ENCODE data around the gene HMGN3. TPM values are rescaled to one million over a fixed set of nuclear protein-coding genes. Genes with fewer than 3 reads are reported as not detected.

The HMGN3 gene
- total RNA-seq, 1 donor = 13.4 TPM

- Histone ChIP-seq H3K36me3 (ENCODE audit: insufficient read depth, low read length) (no peaks in the 10 kb centered on the region), H3K79me2 (ENCODE audit: insufficient read depth, low read length) (no peaks in the 10 kb centered on the region), H3K27ac (ENCODE audit: low read depth, low read length) (no peak overlapping the region), H3K9me3 (ENCODE audit: low read depth, low read length) (no peaks in the 10 kb centered on the region), H3K4me2 (ENCODE audit: insufficient read depth, low read length) (no peak overlapping the region), H4K20me1 (ENCODE audit: insufficient read depth, low read length) (no peaks in the 10 kb centered on the region), H2AFZ (ENCODE audit: low read length) (no peak overlapping the region), H3K4me1 (ENCODE audit: insufficient read depth, low read length) (no peaks in the 10 kb centered on the region), H3K4me3 (ENCODE audit: insufficient read depth, low read length) (no peak overlapping the region), H3K27me3 (ENCODE audit: insufficient read depth, low read length) (no peaks in the 10 kb centered on the region)
- no peak for DNase-seq (ENCODE audit: insufficient read length, low spot score, missing footprints)
- TF ChIP-seq, protein P1, sequence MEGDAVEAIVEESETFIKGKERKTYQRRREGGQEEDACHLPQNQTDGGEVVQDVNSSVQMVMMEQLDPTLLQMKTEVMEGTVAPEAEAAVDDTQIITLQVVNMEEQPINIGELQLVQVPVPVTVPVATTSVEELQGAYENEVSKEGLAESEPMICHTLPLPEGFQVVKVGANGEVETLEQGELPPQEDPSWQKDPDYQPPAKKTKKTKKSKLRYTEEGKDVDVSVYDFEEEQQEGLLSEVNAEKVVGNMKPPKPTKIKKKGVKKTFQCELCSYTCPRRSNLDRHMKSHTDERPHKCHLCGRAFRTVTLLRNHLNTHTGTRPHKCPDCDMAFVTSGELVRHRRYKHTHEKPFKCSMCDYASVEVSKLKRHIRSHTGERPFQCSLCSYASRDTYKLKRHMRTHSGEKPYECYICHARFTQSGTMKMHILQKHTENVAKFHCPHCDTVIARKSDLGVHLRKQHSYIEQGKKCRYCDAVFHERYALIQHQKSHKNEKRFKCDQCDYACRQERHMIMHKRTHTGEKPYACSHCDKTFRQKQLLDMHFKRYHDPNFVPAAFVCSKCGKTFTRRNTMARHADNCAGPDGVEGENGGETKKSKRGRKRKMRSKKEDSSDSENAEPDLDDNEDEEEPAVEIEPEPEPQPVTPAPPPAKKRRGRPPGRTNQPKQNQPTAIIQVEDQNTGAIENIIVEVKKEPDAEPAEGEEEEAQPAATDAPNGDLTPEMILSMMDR (IDR thresholded peaks at IDR 0.05; ENCODE audit: extremely low read depth, low read depth, low read length) = no peak
Observed at GRCh38 chr6:79203753-79204253, 30.7 kb downstream of the HMGN3 start.

DNA sequence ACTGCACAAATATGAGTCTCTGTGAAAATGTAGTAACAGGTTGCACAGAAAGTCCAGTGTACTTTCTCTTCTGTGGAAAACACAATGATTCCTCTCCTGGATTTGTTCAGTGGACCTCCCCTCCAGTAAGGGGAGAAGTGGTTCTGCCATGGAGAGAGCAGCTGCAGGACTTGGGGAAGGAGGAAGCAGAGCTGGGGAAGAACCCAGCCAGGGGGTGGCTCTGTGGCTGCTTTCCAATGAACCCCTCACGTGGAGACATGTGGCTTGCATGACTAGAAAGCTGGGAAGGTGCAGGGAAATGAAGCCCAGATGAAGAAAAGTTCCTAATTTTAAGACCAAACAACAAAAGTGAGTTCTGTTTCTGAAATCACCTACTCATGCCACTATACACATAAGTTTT lies 31.9 kb downstream of the HMGN3 start:
- H4K20me1 ChIP-seq (ENCODE audit: insufficient read depth, low read length) = no peaks in the 10 kb centered on the region
- no peak overlapping the region for H2AFZ ChIP-seq (ENCODE audit: low read length)
- H3K36me3 ChIP-seq (ENCODE audit: insufficient read depth, low read length) = no peaks in the 10 kb centered on the region
- no peak overlapping the region for H3K27ac ChIP-seq (ENCODE audit: low read depth, low read length)
- H3K4me1 ChIP-seq (ENCODE audit: insufficient read depth, low read length) = no peaks in the 10 kb centered on the region
- TF ChIP-seq, protein P1 (IDR thresholded peaks at IDR 0.05; ENCODE audit: extremely low read depth, low read depth, low read length) = no peak
- H3K27me3 ChIP-seq (ENCODE audit: insufficient read depth, low read length) = no peaks in the 10 kb centered on the region
- no peaks in the 10 kb centered on the region for H3K79me2 ChIP-seq (ENCODE audit: insufficient read depth, low read length)
- no peak overlapping the region for H3K4me2 ChIP-seq (ENCODE audit: insufficient read depth, low read length)
- no peaks in the 10 kb centered on the region for H3K9me3 ChIP-seq (ENCODE audit: low read depth, low read length)
- no peak for DNase-seq (ENCODE audit: insufficient read length, low spot score, missing footprints)
- no peak overlapping the region for H3K4me3 ChIP-seq (ENCODE audit: insufficient read depth, low read length)

GRCh38 chr6:79201983-79202382 lies 32.5 kb downstream of the HMGN3 start:
- H3K27me3 ChIP-seq (ENCODE audit: insufficient read depth, low read length) = no peaks in the 10 kb centered on the region

GRCh38 chr6:79201143-79201542 lies 33.3 kb downstream of the HMGN3 start:
- H3K4me1 ChIP-seq (ENCODE audit: insufficient read depth, low read length) = no peaks in the 10 kb centered on the region
- no peaks in the 10 kb centered on the region for H3K27me3 ChIP-seq (ENCODE audit: insufficient read depth, low read length)
- TF ChIP-seq, protein P1 (IDR thresholded peaks at IDR 0.05; ENCODE audit: extremely low read depth, low read depth, low read length) = no peak
- no peaks in the 10 kb centered on the region for H3K79me2 ChIP-seq (ENCODE audit: insufficient read depth, low read length)
- H3K4me2 ChIP-seq (ENCODE audit: insufficient read depth, low read length) = no peak overlapping the region
- no peaks in the 10 kb centered on the region for H3K9me3 ChIP-seq (ENCODE audit: low read depth, low read length)
- no peak overlapping the region for H3K4me3 ChIP-seq (ENCODE audit: insufficient read depth, low read length)
- H3K36me3 ChIP-seq (ENCODE audit: insufficient read depth, low read length) = no peaks in the 10 kb centered on the region
- no peak overlapping the region for H2AFZ ChIP-seq (ENCODE audit: low read length)
- H4K20me1 ChIP-seq (ENCODE audit: insufficient read depth, low read length) = no peaks in the 10 kb centered on the region
- no peak for DNase-seq (ENCODE audit: insufficient read length, low spot score, missing footprints)
- no peak overlapping the region for H3K27ac ChIP-seq (ENCODE audit: low read depth, low read length)

More at GRCh38 chr6:79201983-79202382, 32.5 kb downstream of the HMGN3 start:
- H3K27ac ChIP-seq (ENCODE audit: low read depth, low read length) = no peak overlapping the region
- H3K36me3 ChIP-seq (ENCODE audit: insufficient read depth, low read length) = no peaks in the 10 kb centered on the region
- no peaks in the 10 kb centered on the region for H3K79me2 ChIP-seq (ENCODE audit: insufficient read depth, low read length)
- H3K9me3 ChIP-seq (ENCODE audit: low read depth, low read length) = no peaks in the 10 kb centered on the region
- no peak for DNase-seq (ENCODE audit: insufficient read length, low spot score, missing footprints)
- no peak overlapping the region for H2AFZ ChIP-seq (ENCODE audit: low read length)
- H4K20me1 ChIP-seq (ENCODE audit: insufficient read depth, low read length) = no peaks in the 10 kb centered on the region
- no peaks in the 10 kb centered on the region for H3K4me1 ChIP-seq (ENCODE audit: insufficient read depth, low read length)
- TF ChIP-seq, protein P1 (IDR thresholded peaks at IDR 0.05; ENCODE audit: extremely low read depth, low read depth, low read length) = no peak
- H3K4me2 ChIP-seq (ENCODE audit: insufficient read depth, low read length) = no peak overlapping the region
- no peak overlapping the region for H3K4me3 ChIP-seq (ENCODE audit: insufficient read depth, low read length)
